Neural crest cell (in vitro differentiated cells): ENCODE data around the gene OSBPL6. TPM values are rescaled to one million over a fixed set of nuclear protein-coding genes. Genes with fewer than 3 reads are reported as not detected.

Experiments used
- DNase-seq: peaks from one replicate; pipeline ENCODE4 v3.0.0; 2021; ENCODE audit warnings: low read depth, mixed read lengths, low spot score
- H3K27ac Mint-ChIP-seq: one replicate; pipeline ENCODE4 v1.8.0; 2021; ENCODE audit warnings: mild to moderate bottlenecking, mixed read lengths; ENCODE audit not compliant: unreplicated experiment
- H3K27me3 Mint-ChIP-seq: 2 replicates; pipeline ENCODE4 v1.8.0; 2021; ENCODE audit warnings: low read depth, mild to moderate bottlenecking, mixed read lengths
- H3K36me3 Mint-ChIP-seq: 2 replicates; pipeline ENCODE4 v1.8.0; 2021; ENCODE audit warnings: low read depth, mild to moderate bottlenecking, mixed read lengths
- H3K4me1 Mint-ChIP-seq: 2 replicates; pipeline ENCODE4 v1.8.0; 2021; ENCODE audit warnings: mixed read lengths
- H3K4me3 Mint-ChIP-seq: one replicate; pipeline ENCODE4 v1.8.0; 2021; ENCODE audit warnings: mild to moderate bottlenecking, mixed read lengths
- H3K9me3 Mint-ChIP-seq: 2 replicates; pipeline ENCODE4 v1.8.0; 2021; ENCODE audit warnings: mixed read lengths
- CTCF ChIP-seq: fragments of 200-600 bp; sonication (generic); conservative IDR thresholded peaks from 2 replicates; pipeline ENCODE4 v1.5.0; 2021; ENCODE audit warnings: antibody characterized with exemption, mild to moderate bottlenecking
- total RNA-seq: library from RNA; stranded (reverse); gene quantifications from 2 replicates; pipeline ENCODE4 v1.2.1, GENCODE V29; 2021

OSBPL6 gene
- total RNA-seq, 1 donor from 2014 or later, result 10.8 TPM

GRCh38 chr2:178436662-178437061, 242.3 kb downstream of the OSBPL6 start:
- Mint-ChIP-seq H3K27me3 (no peaks in the 10 kb centered on the region), H3K27ac (no peak overlapping the region), H3K36me3 (peaks cover 17% of the 10 kb centered on the region), H3K4me3 (no peak overlapping the region), H3K4me1 (no peaks in the 10 kb centered on the region), H3K9me3 (no peaks in the 10 kb centered on the region)
- DNase-seq, result no peak
- no peak for TF ChIP-seq CTCF

GRCh38 chr2:178441426-178441825, 247.1 kb downstream of the OSBPL6 start:
- Mint-ChIP-seq H3K36me3 (peaks cover 14% of the 10 kb centered on the region), H3K27ac (no peak overlapping the region)

GRCh38 chr2:178448968-178449661, 254.8 kb downstream of the OSBPL6 start:
- H3K4me1 Mint-ChIP-seq, result peaks cover 35% of the 10 kb centered on the region
- no peak overlapping the region for H3K27ac Mint-ChIP-seq
- no peak for DNase-seq
- peak overlapping the region; percentile 95 for H3K4me3 Mint-ChIP-seq
- H3K36me3 Mint-ChIP-seq, result peaks cover 15% of the 10 kb centered on the region
- no peaks in the 10 kb centered on the region for H3K9me3 Mint-ChIP-seq
- no peaks in the 10 kb centered on the region for H3K27me3 Mint-ChIP-seq
- no peak for TF ChIP-seq CTCF

More at GRCh38 chr2:178441426-178441825, 247.1 kb downstream of the OSBPL6 start:
- TF ChIP-seq CTCF, result no peak
- H3K27me3 Mint-ChIP-seq, result no peaks in the 10 kb centered on the region
- H3K9me3 Mint-ChIP-seq, result no peaks in the 10 kb centered on the region
- no peak overlapping the region for H3K4me3 Mint-ChIP-seq
- no peaks in the 10 kb centered on the region for H3K4me1 Mint-ChIP-seq
- DNase-seq, result no peak

- Mint-ChIP-seq H3K4me3 (peak overlapping the region; percentile 95), H3K27me3 (no peaks in the 10 kb centered on the region), H3K36me3 (peaks cover 14% of the 10 kb centered on the region), H3K27ac (peak overlapping the region; percentile 62), H3K4me1 (peaks cover 35% of the 10 kb centered on the region), H3K9me3 (no peaks in the 10 kb centered on the region)
- TF ChIP-seq CTCF, result no peak
- no peak for DNase-seq
These were observed 255.6 kb downstream of the OSBPL6 start for GRCh38 chr2:178449700-178450523.

- Mint-ChIP-seq H3K36me3 (peaks cover 10% of the 10 kb centered on the region), H3K4me3 (peak overlapping the region; percentile 95), H3K4me1 (peaks cover 35% of the 10 kb centered on the region), H3K27me3 (no peaks in the 10 kb centered on the region), H3K27ac (peak overlapping the region; percentile 62), H3K9me3 (no peaks in the 10 kb centered on the region)
- TF ChIP-seq CTCF, result no peak
- DNase-seq, result no peak
These were observed 256.1 kb downstream of the OSBPL6 start for GRCh38 chr2:178450524-178450773.
